ENCODE data around the gene B3GLCT.
"Not testable (repeated sequence)": the region's sequence is repeated elsewhere in the genome, so short reads cannot be mapped to it uniquely, and the experiment has no call there.

The B3GLCT gene

DNA sequence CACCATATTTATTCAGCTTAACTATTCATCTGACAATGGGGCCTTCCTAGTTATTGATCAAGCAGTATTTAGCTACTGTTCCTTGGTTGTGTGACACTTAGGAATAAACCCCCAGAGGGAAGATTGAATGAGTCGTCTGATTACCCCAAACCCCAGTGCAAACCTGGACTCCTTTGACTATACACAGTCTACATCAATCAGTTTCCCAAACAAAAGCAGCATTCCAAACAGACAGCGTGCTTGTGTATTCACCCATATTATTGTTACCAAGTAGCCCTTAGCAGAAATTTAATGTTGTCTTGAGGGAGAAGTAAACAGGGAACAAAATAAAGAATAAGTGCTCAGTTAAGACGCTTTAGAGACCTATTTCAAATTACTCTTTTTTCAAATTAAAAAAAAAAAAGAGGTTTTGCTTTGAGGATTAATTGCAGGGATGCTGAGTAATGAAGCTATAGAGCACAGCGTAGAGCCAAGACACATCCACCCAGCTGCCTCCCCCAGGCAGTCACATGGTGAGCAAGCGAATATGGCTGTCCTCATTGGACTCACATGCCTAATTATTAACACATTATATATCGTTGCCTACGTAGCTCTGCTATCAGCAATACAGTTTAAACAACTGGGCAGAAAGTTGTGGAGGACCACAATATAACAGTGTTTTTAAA lies 14.7 kb upstream of the B3GLCT start:
- DNase-seq: no peak

DNA sequence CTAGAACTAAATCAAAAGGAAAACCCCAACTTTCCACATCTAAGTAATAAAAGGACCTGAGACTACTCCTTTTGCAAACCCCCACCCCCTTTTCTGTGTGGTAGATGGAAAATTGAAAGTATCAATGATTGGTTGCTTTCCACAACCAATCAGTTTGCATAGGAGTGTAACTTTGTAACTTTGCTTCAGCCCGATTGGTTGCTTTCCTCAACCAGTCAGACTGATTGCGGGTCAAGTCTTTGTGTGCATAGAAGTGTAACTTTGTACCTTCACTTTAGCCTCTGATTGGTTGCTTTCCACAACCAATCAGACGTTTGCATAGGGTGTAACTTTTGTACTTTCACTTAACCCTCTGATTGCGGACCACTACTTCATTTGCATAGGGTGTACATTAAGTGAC lies 8.0 kb upstream of the B3GLCT start:
- no peak for DNase-seq

DNA sequence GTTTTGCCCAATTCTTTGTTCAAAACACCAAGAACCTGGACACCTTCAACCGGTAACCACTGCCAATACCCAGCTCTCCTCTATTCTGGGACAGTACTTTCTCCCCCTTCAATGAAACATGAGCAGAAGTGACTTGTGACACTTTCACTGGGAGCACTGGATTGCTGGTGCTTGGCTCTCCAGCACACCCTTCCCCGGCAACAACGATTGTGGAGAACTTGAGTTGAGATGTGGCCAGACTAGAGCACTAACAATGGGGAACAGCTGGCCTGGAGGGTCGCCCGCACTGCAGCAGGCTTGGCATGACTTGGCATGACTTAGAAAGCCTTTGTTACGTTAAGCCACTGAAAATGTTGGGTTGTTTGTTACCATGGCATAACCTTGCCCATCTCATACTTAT lies 7.5 kb upstream of the B3GLCT start:
- DNase-seq: no peak

DNA sequence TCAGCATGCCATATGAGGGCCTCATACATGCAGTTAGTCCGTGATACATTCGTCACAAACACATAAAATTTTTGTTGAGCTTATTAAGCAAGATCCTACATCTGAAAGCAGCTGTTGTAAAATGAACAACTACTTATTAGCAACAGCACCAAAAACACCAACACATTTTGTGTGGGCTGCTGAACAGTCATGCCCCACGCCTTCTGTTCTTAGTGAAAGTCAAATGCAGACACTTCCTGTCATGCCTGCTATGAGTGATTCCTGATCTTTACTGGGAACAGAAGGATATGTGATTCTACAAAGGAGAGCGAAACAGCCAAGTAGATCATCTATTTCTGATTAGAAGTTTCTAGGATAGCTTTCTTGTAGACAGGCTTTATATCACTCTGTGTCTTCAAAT lies 4.2 kb upstream of the B3GLCT start:
- no peak for DNase-seq

DNA sequence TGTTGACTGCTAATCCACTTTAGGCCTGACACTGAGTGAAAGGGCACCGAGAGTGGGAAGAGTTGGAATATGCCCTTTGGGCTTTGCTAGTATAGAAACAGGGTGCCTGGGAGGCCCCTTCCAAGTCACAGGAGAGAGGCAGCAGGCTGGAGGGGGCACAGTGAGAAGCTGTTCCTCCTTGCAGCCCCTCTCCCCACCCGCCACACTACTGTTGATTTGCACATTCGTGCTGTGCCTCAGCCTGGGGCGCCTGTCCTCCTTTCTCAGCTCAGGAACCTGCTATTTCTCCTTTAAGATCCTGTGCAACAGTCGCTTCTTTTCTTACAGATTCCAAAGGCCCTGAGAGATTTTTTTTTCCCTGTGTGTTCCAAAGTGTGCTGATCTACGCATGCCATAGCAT lies 2.8 kb upstream of the B3GLCT start:
- no peak for DNase-seq

DNA sequence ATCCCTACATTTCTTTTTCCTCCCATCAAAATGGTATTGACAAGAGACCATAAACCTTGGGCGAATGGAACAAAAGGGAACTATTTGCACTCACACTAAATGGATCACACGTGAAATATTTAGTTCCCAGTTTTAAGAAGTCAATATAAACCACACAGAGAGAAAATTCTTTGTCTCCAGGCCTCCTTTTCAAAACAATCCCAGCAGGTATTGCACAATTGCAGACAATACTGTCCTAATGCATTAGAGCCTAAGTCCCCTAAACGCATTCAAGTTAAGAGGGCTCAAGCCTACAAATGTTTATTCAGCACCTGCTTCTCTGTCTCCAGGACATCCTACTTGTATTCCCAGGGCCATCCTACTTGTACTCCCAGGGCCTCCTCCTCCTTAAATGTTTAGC lies 1.3 kb upstream of the B3GLCT start:
- no peak for DNase-seq

DNA sequence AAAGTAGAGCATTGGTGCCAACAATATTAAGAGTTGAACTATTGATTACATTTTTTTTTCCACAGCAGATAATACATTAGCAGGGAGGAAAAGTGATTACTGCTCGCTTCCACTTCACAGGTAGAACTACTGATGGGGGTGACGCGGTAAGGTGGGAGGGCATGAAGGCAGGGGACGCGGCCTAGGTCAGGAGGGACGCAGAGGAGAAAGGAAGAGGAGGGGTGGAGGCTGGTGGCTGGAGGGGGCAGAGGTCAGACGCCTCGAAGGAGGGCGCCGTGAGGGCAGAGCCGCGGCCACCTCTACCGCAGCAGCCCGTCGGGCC lies 287 bp upstream of the B3GLCT start:
- no peak for DNase-seq

DNA sequence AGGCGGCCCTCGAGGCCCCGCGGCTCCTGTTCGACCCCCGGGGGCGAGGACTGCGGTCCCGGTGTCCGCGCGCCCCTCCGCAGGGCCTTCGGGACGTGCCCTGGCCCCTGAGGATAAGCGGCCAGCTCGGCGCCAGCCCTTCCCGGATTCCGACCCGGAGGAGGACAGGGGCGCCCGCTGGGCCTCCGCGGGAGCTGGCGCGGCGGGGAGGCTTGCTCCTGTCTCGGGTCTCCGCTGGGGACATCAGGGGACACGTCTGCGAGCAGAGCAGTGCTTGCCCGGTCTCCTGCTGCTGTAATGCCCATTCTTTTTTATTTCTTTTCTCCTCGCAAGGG lies 829 bp downstream of the B3GLCT start:
- DNase-seq: peak; percentile 72

DNA sequence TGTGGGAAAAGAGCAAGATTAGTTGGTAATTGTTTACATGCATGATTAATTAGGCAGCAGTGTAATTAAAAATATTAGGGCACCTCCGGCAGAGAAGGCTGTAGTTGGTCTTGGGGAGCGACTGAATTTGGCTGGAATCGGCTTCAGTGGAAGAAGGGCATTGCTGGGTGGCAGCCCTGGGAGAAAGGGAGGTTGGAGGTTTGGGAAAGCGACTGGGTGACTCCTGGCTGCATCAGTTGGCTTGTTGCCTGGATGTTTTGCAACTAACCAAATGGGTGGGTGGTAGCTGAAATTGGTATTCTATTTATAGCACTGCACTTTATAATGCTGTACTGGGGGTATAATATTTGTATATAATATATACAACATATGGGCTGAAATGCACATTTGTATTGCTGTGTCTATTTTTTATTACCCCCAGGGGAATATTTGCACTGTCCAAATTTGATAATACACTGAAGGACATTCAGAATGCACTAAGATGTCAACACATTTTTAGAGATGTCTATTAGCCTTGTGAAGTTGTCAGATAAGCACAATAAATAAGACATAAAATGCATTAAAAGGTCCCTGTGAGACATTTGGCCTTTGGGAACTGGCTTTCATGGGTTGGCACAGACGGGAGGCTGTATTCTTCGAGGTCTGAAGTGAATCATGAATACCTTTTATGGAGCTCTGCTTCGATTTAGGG lies 1.7 kb downstream of the B3GLCT start:
- peak; percentile 57 for DNase-seq

DNA sequence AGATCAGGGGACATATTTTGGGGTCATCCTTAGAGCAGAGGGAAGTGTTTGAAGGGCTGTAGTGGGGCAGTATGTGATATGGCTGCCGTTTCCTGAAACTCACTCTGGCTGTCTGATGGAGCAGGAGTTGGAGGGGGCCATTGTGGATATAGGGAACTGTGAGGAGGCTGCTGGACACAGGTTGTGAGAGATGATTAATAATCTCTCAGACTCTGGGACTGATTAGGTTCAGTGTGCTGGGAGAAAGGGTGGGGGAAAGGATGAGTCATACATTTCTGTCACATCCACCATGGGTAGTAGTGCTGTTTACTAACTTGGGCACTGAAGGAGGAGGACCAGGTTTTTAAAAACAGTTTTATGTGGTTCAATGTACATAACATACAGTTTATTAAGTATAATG lies 4.8 kb downstream of the B3GLCT start:
- peak; percentile 67 for DNase-seq

DNA sequence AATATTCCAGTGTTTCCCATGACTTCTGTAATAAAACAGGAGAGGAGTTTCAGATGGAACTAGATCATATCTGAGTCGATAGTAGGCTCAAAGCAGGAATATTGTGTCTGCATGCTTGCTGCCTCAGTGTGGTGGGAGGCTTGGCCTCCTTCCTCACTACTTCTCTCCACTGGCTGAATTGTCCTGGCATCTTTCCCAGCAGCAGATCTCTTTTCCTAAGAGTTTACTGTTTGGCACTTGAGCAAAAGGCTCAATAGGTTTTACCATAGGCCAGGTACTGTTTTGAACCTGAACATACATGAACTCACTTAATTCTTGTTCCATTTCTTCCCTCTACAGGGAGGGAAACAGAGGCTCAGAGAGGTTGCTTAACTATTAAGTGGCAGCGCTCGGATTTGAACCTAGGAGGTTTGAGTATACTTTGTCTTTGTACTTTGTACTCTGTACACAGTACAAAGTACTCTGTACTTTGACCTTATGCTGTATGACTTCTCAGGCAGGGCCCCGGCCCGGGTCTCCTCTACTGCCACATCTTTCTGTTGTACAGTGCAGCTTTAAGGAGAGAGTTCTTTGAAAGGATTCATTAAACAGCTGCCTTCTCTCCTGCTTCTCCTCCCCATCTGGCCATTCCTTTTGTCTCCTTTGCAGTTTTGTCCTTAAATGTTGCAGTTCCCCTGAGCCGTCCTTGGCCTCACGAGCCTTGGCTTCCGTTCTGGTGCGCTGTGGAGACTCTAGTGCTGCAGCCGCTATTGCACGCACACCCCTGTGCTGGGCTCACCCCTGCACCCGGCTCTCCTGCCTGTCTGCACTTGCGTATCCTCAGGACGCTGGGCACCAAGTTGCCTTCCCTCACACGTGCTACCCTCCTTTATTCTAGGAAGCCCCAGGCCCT lies 8.1 kb downstream of the B3GLCT start:
- peak; percentile 57 for DNase-seq

DNA sequence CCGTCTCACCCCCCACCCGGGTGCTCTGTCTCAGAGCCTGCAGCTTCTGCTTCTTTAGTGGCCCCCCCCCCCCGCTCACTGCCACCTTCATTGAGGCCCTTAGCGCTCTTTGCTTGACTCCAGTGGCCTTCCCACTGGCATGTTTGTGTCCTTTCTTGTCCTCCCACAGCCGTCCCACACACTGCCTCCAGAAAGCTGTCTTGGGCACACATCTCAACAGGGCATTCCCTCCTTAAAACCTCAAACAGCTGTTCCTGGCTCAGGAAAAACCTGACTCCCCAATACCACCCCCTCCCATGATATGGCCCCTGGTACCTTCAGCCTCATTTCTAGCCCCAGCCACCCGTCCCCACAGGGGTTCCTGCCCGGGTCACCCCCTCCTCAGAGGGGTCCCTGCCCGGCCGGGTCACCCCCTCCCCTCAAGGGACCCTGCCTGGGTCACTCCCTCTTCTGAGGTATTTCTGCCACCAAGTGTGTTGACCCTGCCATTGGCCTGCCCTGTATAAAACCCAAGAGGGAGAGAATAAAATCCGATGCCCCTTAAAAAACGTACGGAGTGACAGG lies 8.9 kb downstream of the B3GLCT start:
- DNase-seq: no peak

DNA sequence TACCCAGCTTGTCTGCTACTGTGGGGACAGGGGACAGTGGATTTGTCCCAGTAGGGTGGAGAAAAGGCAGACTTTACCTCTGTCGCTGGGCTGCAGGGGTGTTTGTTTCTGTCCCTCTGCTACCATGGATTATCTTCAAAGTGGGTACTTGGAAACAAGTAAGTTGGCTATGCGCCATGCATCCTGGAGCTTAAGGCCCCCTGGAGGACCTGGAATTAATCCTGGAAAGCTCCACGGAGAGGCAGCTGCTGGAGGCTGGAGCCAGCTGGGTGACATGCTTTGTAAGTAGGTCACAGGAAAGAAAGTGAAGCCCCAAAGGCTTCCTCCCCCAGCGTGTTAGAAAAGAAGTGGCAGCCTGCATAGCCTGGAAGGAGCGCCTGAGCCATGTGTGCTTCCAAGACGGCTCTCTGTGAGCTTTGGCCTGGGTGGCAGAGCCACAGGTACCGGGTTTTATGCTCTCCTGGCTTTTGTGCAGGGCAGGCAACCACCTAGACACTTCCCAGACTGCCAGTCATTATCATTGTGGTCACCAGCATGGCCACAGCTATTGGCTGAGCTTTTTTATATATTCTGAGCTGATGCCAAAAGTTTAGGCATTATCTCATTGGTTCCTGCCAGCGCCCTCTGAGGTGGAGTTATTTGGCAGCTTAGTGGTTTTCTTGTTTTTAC lies 9.5 kb downstream of the B3GLCT start:
- DNase-seq: peak; percentile 95

DNA sequence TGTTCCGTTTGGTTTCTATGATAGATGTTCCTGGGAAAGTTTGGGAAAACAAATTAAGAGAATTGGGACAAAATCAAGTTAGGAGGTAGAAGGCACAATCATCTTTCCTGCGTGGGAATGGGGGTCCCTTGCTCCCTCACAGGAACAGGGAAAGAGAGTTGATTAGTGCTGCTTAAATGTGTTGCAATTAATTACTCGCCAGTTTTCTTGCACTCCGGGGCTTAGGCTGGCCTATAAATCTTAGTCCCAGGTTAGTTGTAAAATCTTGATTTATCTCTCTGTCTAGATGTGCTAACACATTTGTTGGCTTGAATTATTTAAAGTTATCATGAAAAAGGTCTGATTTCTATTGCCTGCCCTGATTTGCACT lies 10.1 kb downstream of the B3GLCT start:
- peak; percentile 37 for DNase-seq

DNA sequence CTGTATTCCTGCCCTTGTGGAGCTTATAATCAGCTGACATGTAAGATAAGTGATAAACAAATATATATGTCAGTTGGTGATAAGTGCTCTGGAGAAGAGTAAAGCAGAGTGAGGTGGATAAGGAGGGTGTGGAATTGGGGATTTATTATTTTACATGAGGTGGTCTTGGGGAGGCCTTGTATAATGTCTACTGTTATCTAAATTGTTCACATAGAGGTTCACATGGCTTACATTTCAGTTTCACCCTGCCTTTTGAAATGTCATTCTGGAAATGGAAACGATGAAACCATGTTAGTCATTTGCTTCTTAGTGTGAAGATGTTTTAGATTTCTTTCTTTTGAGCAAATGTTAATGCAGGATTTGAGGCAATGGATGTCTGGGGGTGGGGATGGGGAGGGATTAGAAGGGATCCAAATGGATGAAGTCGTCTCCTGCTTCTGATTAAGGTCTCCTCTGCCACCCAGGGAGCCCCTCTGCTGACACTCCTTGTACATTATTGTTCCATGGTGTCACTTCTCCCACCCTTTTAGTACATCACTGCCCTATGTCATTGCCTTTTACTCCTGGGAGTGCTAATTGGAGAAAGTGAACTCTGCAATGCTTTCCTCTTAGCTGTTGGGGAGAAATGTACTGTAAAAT lies 14.0 kb downstream of the B3GLCT start:
- no peak for DNase-seq

DNA sequence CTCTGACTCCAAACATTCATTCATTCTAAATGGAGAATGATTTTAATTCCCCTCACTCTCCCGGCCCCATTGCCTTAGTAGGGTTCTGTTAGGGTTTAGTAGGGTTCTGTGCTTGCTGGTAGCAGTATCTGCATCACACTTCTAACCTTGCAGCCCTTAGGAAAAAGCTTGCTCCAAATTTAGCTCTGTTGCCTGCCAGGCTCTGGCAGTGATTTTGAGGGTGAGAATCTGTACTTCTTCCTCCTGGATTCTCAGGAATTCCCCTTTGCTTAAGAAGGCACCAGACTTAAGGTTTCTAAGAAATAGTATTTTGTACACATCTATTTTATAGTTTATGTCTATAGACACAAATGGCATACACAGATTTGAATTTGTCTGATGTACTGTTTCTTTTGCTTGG lies 14.7 kb downstream of the B3GLCT start:
- no peak for DNase-seq

DNA sequence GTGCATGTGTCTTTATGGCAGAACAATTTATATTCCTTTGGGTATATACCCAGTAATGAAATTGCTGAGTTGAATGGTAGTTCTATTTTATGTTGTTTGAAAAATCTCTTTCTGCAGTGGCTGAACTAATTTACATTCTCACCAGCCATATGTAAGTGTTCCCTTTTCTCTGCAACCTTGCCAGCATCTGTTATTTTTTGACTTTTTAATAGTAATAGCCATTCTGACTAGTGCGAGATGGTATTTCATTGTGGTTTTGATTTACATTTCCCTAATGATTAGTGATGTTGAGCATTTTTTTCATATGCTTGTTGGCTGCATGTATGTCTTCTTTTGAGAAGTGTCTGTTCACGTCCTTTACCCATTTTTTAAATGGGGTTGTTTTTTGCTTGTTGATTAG lies 17.1 kb downstream of the B3GLCT start:
- not testable (repeated sequence) for DNase-seq

DNA sequence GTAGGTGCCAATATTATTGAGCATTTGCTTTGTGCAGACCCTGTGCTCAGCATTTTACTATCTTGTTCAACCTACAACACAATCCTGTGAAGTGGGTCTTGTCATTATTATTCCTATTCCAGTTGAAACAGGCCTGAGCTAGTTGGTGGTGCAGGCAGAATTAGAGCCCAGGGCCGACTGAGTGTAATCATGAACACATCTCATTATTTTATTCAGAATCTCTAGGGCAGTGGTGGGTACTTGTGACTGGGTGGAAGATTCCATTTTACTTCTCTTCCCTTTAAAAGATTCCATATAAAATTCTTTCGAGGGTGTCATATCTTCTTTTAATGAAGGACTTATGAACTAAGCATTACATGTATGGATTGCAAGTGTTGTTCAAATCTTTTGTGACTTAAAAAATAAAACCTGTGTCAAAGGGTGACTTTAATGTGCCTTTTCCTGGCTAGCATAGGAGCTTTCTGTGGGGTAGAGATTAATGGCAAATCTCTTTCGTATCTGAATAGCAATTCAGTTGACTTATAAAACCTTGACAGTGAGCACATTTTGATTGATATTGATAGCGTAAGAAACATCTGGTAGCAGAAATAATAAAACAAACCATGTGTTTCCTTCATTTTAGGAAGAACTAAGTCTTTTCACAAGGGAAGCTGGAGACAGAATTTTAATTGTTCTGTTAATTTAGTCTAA lies 20.3 kb downstream of the B3GLCT start:
- no peak for DNase-seq

DNA sequence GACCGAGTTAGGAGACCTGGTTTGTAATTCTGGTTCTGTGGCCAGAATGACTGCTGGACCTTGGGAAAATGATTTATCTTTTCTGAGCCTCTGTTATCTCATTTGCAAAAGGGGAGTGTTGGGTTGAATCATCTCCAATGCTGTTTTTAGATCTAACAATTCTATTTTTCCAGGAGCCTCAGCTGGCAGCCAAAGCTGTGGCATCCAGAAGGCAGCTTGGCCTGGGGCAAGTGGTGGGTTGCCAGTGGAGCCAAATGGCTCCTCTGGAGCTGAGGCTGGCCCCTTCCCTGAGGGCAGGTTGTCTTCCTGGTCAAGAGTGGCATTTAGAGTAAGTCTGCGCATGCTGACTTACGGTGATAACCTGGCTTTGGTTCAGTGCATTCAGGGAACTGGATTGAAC lies 21.3 kb downstream of the B3GLCT start:
- DNase-seq: no peak

DNA sequence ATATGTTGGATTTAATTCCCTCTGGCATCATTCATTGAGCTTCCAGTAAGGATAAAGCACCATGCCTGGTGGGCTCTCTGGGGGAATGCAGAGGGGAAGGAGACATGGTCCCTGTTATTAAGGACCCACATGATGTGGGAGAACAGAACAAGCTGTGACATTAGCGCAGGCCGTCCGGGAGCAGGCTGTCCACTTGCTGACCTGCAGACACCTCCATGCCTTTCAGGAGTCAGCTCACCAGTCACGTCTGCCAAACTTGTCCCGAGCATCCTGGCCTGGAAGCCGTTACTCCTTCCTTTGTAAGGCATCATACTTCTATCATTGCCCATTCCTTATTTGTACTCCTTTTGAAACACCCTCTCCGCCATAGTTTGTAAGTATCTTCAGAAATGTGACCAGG lies 23.4 kb downstream of the B3GLCT start:
- DNase-seq: no peak

DNA sequence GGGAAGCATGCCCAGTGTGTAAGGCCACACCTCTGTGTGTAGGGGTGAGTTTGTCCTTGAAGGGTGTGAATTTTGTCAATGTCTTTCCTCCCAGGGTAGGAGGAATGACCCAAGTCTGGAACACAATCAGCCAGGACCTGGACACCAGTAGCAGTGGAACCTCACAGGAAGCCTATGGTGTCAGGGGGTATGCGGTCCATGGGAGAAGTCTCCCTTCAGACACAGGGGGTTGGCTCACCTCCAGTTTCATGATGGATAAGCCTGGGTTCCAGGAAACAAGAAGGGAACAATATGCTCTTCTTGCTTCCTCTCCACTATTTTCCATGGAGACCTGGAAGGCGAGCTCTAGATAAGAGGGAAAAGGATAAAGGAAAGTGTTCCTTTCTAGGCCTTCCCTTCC lies 23.9 kb downstream of the B3GLCT start:
- no peak for DNase-seq

DNA sequence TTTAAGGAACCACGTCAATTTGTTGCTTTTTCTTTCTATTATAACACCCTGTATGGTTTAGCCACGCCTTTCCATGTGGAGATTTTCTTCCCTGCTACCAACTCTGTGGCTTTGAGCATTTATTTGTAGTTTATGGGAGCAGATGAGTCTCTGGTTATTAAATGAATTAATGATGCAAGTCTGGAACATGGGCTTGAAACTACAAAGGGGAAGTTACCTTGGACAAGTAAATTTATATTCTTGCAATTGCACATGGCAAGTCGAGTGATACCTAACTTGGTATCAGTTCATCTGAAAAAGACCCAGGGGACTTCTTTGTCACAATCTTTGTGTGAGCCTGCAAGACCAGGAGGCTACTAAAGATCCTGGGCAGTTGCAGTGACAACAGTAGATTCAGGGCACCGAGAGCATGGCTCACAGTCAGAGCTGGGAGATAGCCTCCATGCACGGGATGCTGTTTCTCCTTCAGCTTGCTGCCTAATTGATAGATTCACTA lies 24.4 kb downstream of the B3GLCT start:
- DNase-seq: no peak
